NCI-H1694 (cell line): ENCODE results near the gene MTHFD1L.
"Not testable (repeated sequence)": the region's sequence is repeated elsewhere in the genome, so short reads cannot be mapped to it uniquely, and the experiment has no call there.

Experiments used
- DNase-seq: peaks from one replicate; lab custom pipeline; 2025; lab: John Stamatoyannopoulos, UW

Gene MTHFD1L

DNA sequence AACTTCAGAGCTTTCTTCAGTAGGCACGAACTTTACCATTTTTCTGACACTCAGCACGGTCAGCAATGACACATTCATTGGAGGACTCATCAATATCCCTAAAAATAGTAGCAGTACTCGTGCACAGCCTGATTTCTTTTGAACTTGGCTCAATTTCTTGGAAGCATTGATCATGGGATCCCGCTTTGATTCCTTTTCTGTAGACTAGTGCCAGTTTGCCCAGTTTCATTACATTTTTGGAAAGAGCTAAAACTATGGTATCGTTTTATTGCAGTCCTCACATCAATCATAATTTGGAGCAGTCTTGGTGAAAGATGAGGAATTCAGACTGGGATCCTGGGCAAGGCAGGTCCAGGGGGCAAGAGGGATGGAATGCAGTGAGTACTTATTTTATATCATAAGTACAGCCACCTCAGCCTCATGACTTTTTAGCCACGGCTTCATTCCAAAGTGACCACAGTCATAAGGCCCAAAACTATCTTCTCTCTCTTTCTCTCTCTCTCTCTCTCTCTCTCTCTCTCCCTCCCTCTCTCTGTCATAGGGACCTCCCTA is 203.3 kb downstream of the MTHFD1L start:
- no peak for DNase-seq

DNA sequence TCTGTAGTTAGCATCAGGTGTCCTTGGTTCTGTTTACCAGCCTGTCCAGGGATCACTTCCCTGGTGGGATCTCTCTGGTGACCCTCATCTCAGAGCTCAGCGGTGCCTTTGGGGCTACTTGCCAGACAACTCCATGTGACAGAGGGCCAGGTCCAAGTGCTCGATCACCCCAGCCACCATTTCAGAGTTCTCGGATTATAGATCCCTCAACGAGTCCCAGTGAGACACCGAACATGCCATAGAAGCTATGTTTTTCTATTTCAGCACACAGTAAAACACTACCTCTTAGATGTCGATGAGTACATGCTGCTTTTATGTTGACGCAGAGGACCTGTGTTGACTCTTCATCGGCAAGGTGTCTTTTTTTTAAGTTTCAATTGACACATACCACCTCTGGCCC is 204.1 kb downstream of the MTHFD1L start:
- no peak for DNase-seq

DNA sequence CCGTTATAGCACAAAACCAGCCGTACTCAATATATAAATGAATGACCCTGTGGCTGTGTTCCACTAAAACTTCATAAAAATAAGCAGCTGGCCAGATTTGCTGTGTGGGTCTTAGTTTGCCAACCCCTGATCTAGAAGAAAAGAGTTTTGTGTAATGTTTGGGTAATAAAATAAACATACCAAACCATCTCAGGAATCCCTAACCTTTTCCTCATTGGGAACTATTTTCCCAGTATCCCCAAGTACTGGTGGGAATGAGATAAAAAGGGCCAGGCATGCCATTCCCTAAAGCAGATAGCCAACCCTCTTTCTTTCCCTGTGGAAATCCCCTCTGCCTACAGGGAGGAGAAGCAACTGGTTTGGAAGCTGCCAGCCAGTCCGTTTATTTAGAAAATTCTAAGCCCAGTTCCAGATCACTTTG is 205.1 kb downstream of the MTHFD1L start:
- DNase-seq = no peak

DNA sequence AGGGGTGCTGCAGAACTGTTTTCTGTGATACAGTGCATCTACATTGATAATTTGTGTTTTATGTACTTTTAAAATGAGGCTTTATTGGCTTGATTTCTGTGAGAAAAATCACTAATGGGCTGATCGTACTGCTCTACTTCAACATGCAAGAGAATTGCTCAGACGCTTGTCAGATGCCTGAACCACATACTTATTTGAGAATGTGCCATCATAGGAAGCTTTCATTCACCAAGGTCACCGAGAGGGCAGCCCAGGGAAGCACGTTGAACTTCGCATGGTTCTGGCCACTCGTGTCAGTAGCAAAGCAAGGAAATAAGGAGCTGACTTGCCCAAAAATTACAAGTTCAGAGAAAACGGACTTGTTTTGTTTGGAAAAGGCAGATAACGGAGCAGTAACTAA is 205.8 kb downstream of the MTHFD1L start:
- DNase-seq = no peak

DNA sequence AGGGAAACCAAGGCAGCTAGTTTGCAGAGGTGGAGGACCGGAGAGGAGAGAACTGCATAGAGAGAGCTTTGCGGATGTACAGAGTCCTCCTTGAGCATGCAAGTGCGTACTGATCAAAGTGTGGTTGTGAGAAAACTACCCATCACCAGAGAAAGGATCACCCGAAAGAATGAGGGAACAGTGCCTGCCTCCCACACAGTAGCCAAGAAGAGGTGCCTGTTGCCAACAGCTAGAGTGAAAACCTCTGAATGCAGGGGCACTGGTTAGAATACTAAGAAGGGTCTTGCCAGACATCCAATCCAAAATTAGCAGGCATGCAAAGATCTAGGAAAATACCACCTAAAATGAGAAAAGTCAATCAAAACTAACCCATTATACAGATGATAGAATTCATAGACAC is 207.6 kb downstream of the MTHFD1L start:
- no peak for DNase-seq

DNA sequence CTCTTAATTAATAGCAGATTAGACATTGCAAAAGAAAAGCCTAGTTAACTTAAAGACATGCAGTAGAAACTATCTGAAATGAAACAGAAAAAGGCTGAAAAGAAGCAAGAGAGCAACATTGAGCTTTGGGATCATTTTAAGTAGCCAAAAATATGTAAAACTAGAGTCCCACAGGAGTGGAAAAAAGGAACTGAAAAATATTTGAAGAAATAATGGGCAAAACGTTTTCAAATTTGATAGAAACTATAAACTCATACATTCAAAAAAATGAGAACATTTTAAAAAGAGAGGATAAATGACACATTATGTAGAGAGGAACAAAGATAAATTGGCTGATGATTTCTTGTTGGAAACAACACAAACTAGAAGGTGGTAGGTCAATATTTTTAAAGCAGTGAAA is 208.2 kb downstream of the MTHFD1L start:
- no peak for DNase-seq

DNA sequence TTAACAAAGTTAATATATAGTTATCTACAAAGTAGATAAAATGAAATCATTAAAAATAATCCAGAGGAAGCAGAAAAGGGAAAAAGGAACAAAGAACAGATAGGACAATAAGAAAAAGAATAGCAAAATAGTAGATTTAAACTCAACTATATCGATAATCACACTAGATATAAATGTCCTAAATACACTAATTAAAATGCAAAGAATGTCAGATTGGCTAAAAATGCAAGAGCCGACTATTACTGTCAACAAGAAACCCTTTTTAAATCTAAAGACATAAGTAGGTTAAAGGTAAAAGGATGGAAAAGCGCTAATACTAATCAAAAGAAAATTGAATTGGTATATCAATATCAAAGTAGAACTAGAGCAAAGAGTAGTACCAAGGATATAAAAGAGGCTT is 209.5 kb downstream of the MTHFD1L start:
- DNase-seq = no peak

DNA sequence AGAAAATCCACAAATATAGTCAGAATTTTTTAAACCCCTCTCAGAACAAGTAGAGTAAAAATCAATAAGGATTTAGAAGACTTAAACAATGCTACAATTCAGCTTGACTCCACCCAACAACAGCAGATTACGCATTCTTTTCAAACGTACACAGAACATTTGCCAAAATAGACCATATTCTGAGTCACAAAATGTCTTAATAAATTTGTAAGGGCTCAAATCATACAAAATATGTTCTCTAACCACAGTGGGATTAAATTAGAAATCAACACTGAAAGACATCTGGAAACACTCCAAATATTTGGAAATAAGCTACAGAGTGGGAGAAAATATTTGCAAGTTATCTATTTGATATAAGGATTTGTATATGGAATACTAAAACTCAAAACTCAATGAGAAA is 210.0 kb downstream of the MTHFD1L start:
- no peak for DNase-seq

DNA sequence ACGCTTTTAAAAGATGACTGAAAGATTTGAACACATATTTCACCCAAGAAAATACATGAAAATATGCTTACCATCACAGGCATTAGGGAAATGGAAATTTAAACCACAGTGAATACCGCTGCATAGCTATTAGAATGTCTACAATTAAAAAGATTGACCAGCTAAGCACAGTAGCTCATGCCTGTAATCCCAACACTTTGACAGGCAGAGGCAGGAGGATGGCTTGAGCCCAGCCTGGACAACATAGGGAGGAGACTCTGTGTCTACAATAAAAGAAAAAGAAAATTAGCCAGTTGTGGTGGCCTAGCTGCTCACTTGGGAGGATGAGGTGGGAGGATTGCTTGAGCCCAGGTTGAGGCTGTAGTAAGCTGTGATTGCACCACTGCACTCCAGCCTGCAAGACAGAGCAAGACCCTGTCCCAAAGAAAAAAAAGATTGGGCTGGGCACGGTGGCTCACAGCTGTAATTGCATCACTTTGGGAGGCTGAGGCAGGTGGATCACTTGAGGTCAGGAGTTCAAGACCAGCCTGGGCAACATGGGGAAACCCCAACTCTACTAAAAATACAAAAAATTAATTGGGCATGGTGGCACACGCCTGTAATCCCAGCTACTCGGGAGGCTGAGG is 210.5 kb downstream of the MTHFD1L start:
- DNase-seq = no peak

DNA sequence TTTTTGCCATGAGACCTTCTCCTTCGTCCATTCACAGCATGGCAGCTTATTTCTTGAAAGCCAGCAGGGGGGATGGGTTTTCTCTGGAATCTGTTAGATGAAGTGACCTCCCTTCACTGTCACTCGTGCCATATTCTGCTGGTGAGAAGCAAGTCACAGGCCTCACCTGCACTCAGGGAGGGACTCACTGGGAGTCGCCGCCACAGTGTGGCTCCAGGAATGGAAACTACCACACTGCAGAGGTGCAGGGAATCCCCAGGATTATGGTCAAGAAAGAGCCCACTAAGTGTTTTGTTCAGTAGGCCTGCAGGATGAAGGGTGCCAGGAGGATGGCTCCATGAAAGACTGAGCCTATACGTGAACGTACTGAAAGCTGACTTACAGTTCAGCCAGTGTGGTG is 213.2 kb downstream of the MTHFD1L start:
- no peak for DNase-seq

DNA sequence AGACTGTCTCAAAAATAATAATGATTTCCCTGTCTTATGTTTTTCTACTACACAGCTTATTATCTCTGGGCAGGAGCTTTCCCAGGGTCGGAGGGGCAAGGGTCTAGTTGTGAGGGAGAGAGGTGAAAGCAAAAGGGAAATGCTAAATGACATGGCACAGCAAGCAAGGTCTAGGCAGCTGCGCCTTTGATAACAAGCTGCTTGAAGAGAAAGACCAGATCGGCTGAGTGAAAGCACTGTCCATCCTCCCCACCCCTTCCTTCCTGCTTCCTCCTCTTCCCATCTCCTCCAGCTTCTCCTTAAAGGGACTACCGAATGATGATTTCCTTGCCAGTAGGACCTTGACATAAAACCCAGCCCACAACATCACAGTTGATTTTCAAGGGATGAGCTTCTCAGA is 216.2 kb downstream of the MTHFD1L start:
- DNase-seq = no peak

DNA sequence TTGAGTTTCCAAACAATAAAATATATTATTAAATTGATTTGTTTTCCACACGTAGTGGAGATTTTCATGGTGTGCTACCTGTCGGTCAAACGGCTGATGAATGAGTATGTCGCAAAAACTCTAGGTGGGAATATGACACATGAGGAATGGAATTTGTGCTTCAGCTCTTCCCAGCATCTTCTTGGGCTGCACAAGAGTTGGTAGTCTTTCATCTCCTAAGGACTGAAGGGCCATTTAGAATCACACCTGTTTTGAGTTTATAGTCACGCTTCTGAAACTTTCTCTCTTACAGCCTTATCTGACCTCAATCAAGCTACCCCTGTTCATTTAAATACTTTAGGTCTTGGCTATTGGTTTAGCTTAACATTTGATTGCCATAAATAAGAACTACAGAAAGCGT is 216.6 kb downstream of the MTHFD1L start:
- no peak for DNase-seq

DNA sequence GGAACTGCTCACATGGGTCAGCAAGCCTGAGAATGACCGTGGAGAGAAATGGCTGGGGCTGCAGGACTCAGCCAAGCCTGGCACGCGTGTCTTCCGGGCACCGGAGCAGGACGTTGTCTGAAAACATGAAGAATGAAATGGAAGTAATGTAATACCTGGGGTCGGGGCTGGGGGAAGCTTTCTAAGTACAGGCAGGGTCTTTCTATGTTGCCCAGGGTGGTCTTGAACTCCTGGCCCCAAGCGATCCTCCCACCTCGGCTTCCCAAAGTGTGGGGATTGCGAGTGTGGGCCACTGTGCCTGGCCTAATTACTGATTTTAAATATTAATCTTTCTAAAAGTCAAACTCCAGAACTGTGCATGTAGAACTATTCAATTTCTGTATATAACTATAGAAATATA is 218.8 kb downstream of the MTHFD1L start:
- DNase-seq = no peak

DNA sequence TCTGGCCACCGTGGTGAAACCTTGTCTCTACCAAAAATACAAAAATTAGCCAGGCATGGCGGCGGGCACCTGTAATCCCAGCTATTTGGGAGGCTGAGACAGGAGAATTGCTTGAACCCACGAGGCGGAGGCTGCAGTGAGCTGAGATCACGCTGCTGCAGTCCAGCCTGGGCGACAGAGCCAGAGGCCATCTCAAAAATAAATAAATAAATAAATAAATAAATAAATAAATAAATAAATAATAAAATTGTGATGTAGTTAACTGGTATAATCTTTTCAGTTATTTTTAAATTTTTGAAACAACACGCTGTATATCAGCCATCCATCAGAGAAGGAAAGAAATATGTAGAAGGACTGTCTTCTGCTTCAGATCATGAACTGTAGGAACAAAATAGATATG is 221.6 kb downstream of the MTHFD1L start:
- not testable (repeated sequence) for DNase-seq

DNA sequence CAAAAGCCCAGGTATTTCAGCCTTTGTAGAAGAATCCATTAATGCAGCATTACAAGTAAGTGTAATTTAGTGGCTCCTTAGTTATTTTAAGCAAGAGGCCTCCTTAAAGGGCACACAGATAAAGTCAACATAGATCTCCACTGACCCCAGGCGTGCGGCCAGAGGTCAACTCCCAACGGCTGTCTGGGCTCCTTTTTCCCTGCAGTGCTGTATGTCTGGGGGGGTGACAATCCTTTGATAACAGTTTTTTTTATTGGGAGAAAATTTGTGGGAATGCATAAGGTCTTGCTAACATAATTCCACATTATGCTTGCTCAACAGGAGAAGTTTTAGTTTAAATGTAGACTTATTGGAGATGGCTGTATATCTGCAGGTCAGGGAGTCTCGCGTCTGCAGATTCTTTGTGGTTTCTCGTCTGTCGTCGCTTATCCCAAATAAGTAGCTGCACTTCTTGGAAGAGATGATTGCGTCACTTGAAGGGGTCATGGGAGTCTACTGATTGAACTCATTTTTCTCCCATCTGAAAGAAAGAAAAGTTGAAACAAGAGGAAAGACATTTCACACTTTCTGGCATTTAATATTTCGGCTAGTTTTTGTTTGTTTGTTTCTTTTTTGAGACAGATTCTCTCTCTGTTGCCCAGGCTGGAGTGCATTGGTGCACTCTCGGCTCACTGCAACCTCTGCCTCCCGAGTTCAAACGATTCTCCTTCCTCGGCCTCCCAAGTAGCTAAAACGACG is 222.5 kb downstream of the MTHFD1L start:
- no peak for DNase-seq

DNA sequence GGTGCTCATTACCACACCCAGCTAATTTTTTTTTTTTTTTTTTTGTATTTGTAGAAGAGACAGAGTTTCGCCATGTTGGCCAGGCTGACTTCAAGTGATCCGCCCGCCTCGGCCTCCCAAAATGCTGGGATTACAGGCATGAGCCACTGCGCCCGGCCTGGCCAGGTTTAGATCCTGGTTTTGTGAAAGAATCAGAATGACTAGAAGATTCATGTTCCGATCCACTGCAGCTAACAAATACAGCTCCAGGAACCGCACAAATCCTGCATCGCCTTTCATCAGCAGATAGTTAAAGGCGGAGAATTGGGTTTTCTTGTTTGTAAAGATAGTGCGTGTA is 223.1 kb downstream of the MTHFD1L start:
- DNase-seq = no peak

DNA sequence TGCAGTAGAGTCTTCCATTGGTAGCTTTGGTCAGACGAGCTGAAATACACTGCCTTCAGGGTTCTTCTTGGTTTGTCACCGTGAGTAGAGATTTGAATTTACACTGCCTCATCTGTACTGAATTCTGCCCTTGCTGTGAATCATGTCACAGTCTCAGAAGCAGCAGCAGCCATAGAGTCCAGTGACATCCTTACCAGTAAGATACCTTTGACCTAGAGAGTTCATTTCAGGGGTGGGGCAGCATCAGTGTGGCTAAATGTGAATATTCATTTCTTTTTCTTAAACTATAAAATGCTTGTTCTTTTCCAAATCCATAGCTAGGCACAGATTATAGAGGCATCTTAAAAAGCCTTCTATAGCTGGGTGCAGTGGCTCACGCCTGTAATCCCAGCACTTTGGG is 223.5 kb downstream of the MTHFD1L start:
- DNase-seq = no peak

DNA sequence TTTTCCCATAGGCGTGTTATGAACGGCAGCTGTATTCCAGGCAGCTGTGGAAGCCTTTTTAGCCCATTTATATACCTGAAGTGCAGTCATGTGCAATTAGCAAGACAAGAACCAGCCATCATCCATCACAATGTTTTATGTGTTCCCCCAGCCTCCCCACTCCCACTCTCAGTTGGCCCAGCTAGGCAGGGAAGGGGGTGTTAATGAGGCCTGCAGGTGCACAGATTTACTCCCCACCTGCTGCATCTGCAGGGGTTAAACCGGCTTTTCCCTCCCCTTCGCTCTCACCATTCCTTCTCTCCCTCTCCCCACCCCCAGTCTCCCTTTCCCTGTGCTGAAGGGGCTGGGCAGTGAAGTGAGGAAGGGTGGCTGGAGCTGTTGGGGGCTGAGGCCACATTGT is 224.5 kb downstream of the MTHFD1L start:
- no peak for DNase-seq

DNA sequence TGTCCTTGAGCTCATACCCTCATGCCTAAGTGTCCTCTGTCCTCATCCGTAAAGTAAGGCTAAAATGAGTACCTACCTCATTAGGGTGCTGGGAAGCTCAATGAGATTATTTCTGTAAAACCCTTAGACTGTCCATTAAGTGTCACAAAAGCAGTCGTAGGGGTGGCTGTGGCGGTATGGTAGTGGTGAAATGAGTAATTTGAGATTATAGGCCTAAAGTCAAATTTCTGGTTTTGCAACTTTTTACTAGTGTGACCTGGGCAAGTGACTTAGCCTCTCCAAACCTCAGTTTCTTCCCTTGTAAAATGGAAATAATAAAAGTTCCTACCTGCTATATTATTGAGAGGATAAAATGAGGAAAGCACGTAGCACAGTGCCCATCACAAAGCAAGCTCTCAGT is 226.1 kb downstream of the MTHFD1L start:
- DNase-seq = no peak

DNA sequence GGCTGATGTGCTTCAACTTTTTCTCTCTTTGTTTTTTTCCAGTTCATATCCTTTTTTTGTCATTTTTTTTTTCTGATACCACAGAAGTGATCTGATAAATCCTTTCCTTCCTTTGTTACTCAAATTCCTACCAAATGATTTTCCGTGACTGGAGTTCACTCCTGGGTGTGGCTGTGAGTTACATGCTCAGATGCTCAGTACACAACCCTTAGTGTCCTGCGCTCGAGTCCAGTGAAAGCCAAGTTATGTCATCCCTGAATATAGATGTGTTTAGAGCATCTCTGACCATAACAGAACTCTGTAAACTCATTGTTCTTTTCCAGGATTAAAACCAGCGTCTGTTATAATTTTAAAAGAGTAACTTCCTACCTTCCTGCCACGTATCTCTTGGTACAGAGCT is 227.1 kb downstream of the MTHFD1L start:
- no peak for DNase-seq

DNA sequence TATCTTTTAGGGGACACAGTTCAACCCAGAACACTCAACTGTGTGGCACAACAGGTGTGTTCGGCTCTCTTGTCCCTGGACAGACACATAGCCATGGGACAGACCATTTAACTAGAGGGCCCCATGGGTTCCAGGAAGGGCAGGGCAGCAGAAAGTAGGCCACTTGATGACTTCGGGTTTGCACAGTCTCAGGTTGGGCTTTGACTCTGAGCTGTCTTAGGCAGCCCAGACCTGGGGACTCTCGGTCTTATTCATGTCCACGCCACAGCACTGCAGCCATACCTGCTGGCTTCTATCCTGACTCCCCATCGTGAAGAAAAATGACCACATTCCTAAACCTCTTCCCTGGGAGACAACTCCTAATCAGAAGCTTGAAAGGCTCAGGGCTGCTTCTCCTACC is 228.2 kb downstream of the MTHFD1L start:
- DNase-seq = no peak

DNA sequence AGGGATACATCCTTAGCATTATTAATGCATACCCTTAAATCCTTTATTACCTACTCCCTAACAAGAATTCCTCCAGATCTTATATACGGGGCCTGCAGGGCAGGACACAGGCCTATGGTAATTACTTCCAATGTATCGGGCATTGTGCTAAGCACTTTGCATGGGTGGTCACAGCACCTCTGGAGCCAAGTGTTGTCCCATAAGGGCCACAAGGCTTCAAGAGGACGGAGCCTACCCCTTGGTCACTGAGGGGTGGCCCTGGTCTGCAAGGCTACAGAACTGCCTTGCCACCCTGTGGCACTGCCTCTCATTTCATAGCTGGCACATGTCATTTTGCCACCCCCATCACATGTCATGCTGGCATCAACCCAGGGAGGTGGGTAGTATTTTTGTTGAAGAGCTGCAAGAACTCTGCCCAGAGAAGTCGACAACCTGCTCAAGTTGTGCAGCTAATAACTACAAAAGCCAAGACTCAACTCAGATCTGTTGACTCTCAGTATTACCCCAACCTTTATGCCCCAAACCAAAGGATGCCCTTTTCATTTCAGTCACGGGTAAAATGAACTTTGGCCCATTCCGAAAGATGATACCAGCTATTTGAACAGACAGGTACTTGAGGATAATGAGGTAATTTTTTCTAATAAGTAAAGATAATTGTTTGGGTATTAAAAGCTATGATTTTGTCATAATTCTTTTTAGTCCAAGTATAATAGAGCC is 230.2 kb downstream of the MTHFD1L start:
- DNase-seq = no peak

DNA sequence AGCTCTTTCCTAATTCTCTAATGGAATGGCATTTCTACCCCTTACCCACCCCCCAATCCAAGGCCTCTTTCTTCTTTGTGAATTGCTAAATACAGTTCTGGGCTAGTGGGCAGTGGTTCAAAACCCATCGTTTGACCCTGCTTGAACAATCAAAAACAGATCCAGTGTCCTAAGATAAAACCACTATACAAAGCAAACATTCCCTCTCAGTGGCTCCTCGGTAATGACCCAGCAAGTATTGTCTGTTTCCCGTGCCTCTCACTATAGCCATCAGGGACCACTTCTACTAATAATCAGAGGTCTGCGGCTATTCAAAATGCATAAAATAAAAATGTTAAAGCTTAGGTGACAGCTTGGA is 230.7 kb downstream of the MTHFD1L start:
- no peak for DNase-seq
